Measurements from ENCODE around the gene SWI5.

DNA sequence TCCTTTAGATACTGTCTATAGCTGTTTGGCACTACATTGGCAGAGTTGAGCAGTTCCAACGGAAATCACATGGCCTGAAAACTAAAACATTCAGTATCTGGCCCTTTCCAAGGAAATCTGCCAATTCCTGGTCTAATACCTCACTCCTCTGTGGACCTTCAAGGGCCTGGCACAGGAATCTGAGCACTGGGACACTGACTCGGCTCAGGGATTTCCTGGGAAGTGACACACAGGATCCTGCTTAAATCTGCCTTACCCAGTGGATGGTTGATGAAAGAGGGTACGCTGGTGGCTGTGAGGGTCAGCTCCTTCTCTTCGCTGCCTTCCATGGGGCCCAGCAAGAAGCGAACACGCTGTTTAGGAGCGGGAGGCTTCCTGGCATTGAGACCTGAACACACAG lies 45.3 kb downstream of the SWI5 start:
- TF ChIP-seq SIN3A (IDR thresholded peaks at IDR 0.05; ENCODE audit: borderline replicate concordance, insufficient read depth, low read length) (no peak), POLR2AphosphoS5 (IDR thresholded peaks at IDR 0.05; ENCODE audit: low read depth, low read length) (no peak), TAF1 (IDR thresholded peaks at IDR 0.05; ENCODE audit: borderline replicate concordance, insufficient read depth, low read length) (no peak)
- TF ChIP-seq, protein P1, sequence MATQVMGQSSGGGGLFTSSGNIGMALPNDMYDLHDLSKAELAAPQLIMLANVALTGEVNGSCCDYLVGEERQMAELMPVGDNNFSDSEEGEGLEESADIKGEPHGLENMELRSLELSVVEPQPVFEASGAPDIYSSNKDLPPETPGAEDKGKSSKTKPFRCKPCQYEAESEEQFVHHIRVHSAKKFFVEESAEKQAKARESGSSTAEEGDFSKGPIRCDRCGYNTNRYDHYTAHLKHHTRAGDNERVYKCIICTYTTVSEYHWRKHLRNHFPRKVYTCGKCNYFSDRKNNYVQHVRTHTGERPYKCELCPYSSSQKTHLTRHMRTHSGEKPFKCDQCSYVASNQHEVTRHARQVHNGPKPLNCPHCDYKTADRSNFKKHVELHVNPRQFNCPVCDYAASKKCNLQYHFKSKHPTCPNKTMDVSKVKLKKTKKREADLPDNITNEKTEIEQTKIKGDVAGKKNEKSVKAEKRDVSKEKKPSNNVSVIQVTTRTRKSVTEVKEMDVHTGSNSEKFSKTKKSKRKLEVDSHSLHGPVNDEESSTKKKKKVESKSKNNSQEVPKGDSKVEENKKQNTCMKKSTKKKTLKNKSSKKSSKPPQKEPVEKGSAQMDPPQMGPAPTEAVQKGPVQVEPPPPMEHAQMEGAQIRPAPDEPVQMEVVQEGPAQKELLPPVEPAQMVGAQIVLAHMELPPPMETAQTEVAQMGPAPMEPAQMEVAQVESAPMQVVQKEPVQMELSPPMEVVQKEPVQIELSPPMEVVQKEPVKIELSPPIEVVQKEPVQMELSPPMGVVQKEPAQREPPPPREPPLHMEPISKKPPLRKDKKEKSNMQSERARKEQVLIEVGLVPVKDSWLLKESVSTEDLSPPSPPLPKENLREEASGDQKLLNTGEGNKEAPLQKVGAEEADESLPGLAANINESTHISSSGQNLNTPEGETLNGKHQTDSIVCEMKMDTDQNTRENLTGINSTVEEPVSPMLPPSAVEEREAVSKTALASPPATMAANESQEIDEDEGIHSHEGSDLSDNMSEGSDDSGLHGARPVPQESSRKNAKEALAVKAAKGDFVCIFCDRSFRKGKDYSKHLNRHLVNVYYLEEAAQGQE (IDR thresholded peaks at IDR 0.05; ENCODE audit: insufficient read depth in 1 of 2, low read depth in 2 of 2, low read length in 2 of 2), result no peak

Data from PFSK-1 (cell line).